T-helper 2 cell (primary cell): Measurements from ENCODE around the gene KRT9.
A peak's percentile ranks its signal among the peaks of the same experiment; 100 is the strongest.
"Not testable (repeated sequence)": the region's sequence is repeated elsewhere in the genome, so short reads cannot be mapped to it uniquely, and the experiment has no call there.

Experiments
- DNase-seq, 5 experiments: peaks; one replicate each; pipeline versions ENCODE4 v3.0.0 to v3.0.0-alpha.2; 2012 to 2022

The KRT9 gene

GRCh38 chr17:41599680-41600079 is 27.8 kb upstream of the KRT9 start:
- DNase-seq, result no peak

- no peak for DNase-seq
Measured at GRCh38 chr17:41595585-41595984, 23.7 kb upstream of the KRT9 start.

GRCh38 chr17:41594363-41594915 is 22.6 kb upstream of the KRT9 start:
- DNase-seq, result no peak

- no peak for DNase-seq
Measured at GRCh38 chr17:41593306-41593981, 21.6 kb upstream of the KRT9 start.

- no peak for DNase-seq
Measured at GRCh38 chr17:41592601-41593305, 20.9 kb upstream of the KRT9 start.

GRCh38 chr17:41589301-41589700 is 17.4 kb upstream of the KRT9 start:
- no peak for DNase-seq

- DNase-seq, result no peak
Measured at GRCh38 chr17:41588126-41588810, 16.4 kb upstream of the KRT9 start.

GRCh38 chr17:41586863-41587495 is 15.1 kb upstream of the KRT9 start, which contains the start of gene KRT14:
KRT14 (minus strand) TSS chr17:41586895; CDS start chr17:41586834, 61 bp downstream.
- no peak for DNase-seq

GRCh38 chr17:41585301-41586056 is 13.6 kb upstream of the KRT9 start:
- DNase-seq, result no peak

- not testable (repeated sequence) for DNase-seq
Measured at GRCh38 chr17:41584331-41584927, 12.6 kb upstream of the KRT9 start.

- no peak for DNase-seq
Measured at GRCh38 chr17:41583137-41584127, 11.6 kb upstream of the KRT9 start.

- not testable (repeated sequence) for DNase-seq
Measured at GRCh38 chr17:41582061-41582968, 10.5 kb upstream of the KRT9 start.

- DNase-seq, result no peak
Measured at GRCh38 chr17:41581366-41582060, 9.7 kb upstream of the KRT9 start.

GRCh38 chr17:41580687-41581365 is 9.0 kb upstream of the KRT9 start:
- DNase-seq, result no peak

- DNase-seq, result no peak
Measured at GRCh38 chr17:41580244-41580575, 8.4 kb upstream of the KRT9 start.

- DNase-seq, result peak in 4 of 5 experiments; percentile 24 to 68 (median 48)
Measured at GRCh38 chr17:41579484-41580243, 7.8 kb upstream of the KRT9 start.

- DNase-seq, result no peak
Measured at GRCh38 chr17:41578971-41579370, 7.1 kb upstream of the KRT9 start.
